T-cell (primary cell): Measurements from ENCODE around the gene UBE2Q1. TPM values are rescaled to one million over a fixed set of nuclear protein-coding genes. Genes with fewer than 3 reads are reported as not detected.

Experiments used
- ATAC-seq, 4 experiments: fragments of 200-7000 bp in 3 of 4; fragments of 150-1000 bp in 1 of 4; cut with Tn5 transposase; replicated peaks in 1 of 4; 1 replicate in 3 of 4; 2 replicates in 1 of 4; pipeline ENCODE4 v1.10.0; 2021; ENCODE audit warnings: moderate library complexity in 3 of 4, mild to moderate bottlenecking in 2 of 4, moderate number of reproducible peaks in 1 of 4
- CTCF ChIA-PET, 2 donors: fragments of 300-600 bp; sonication (Branson Sonifier 250); formaldehyde crosslinking; loops; one replicate each; lab custom pipeline; 2022; ENCODE audit warnings: antibody characterized with exemption in 2 of 2; lab: Charles Lee
- POLR2A ChIA-PET, 2 donors: fragments of 300-600 bp; sonication (Branson Sonifier 250); formaldehyde crosslinking; loops; one replicate each; lab custom pipeline; 2022; ENCODE audit warnings: antibody characterized with exemption in 2 of 2; lab: Charles Lee
- DNase-seq, 35 experiments: peaks; one replicate each; pipeline versions ENCODE4 v3.0.0 to v3.0.0-alpha.2; 2013 to 2023
- H3K27ac ChIP-seq: one replicate; pipeline ENCODE4 v1.5.1; 2013; ENCODE audit warnings: low read length
- H3K27me3 ChIP-seq, 2 experiments: replicated peaks in 1 of 2; 1 replicate in 1 of 2; 2 replicates in 1 of 2; pipeline versions ENCODE4 v1.6.1 to v1.7.0; 2013; ENCODE audit warnings: low read length in 1 of 2, mixed read lengths in 1 of 2; ENCODE audit not compliant: control insufficient read depth in 2 of 2, insufficient read depth in 2 of 2; ENCODE audit errors: extremely low read depth in 1 of 2
- H3K36me3 ChIP-seq, 2 donors: 1 replicate in 1 of 2; 2 replicates in 1 of 2; pipeline versions ENCODE4 v1.6.1 to v1.7.0; 2013; ENCODE audit warnings: low read length in 1 of 2; ENCODE audit not compliant: control insufficient read depth in 2 of 2, insufficient read depth in 1 of 2; ENCODE audit errors: extremely low read depth in 1 of 2
- H3K4me1 ChIP-seq, 2 experiments: 1 replicate in 1 of 2; 2 replicates in 1 of 2; pipeline versions ENCODE4 v1.6.1 to v1.7.0; 2013; ENCODE audit warnings: low read length in 2 of 2, mixed read lengths in 1 of 2; ENCODE audit not compliant: insufficient read depth in 2 of 2, control insufficient read depth in 1 of 2; ENCODE audit errors: extremely low read depth in 1 of 2
- H3K4me3 ChIP-seq, 2 donors: 1 replicate in 1 of 2; 2 replicates in 1 of 2; pipeline versions ENCODE4 v1.5.1 to v1.7.0; 2013; ENCODE audit warnings: mild to moderate bottlenecking in 2 of 2, low read length in 1 of 2, moderate library complexity in 1 of 2; ENCODE audit not compliant: control insufficient read depth in 1 of 2; ENCODE audit errors: extremely low read depth in 1 of 2
- H3K9me3 ChIP-seq: 2 replicates; pipeline ENCODE4 v1.7.0; 2013
- H3K27ac Mint-ChIP-seq, 2 donors: one replicate each; pipeline ENCODE4 v1.8.0; 2020 to 2021; ENCODE audit warnings: mild to moderate bottlenecking in 2 of 2, mixed read lengths in 2 of 2
- H3K27me3 Mint-ChIP-seq, 2 donors: one replicate each; pipeline ENCODE4 v1.8.0; 2021 to 2022; ENCODE audit warnings: mixed read lengths in 2 of 2
- H3K36me3 Mint-ChIP-seq: one replicate; pipeline ENCODE4 v1.8.0; 2021; ENCODE audit warnings: mixed read lengths
- H3K4me1 Mint-ChIP-seq, 3 donors: one replicate each; pipeline ENCODE4 v1.8.0; 2020 to 2022; ENCODE audit warnings: mixed read lengths in 3 of 3, mild to moderate bottlenecking in 1 of 3
- H3K4me3 Mint-ChIP-seq, 3 donors: one replicate each; pipeline ENCODE4 v1.8.0; 2020 to 2022; ENCODE audit warnings: mild to moderate bottlenecking in 3 of 3, mixed read lengths in 3 of 3, moderate library complexity in 3 of 3
- H3K9me3 Mint-ChIP-seq, 3 donors: one replicate each; pipeline ENCODE4 v1.8.0; 2020 to 2022; ENCODE audit warnings: mixed read lengths in 3 of 3
- WGBS: methylation state at CpG from one replicate; pipeline ENCODE4 v1.1.5; 2013; ENCODE audit warnings: missing lambda C conversion rate; ENCODE audit not compliant: insufficient coverage; 5-methylcytosine and 5-hydroxymethylcytosine counted together
- total RNA-seq, 35 experiments: library from RNA in 6 of 35; stranded (reverse) in 6 of 35; fragments of 120-200 nt in 1 of 35; gene quantifications; one replicate each; pipeline versions ENCODE4 v1.2.1 to v1.2.4 and lab custom pipeline; 2013 to 2026

The UBE2Q1 gene
- total RNA-seq, 5 donors from 2014 or later (not counting 1 experiment from before 2014, with no cell fraction given), result 64.0 to 111 (median 90.0) TPM

GRCh38 chr1:154512760-154513159 lies 45.7 kb downstream of the UBE2Q1 start:
- POLR2A ChIA-PET, result no interaction called here
- no peak overlapping the region for H3K27ac ChIP-seq
- Mint-ChIP-seq H3K4me3 (no peak overlapping the region), H3K27me3 (peaks cover 17 to 47% of the 10 kb centered on the region in 2 donors), H3K4me1 (no peaks in the 10 kb centered on the region), H3K36me3 (no peaks in the 10 kb centered on the region), H3K27ac (no peak overlapping the region), H3K9me3 (no peaks in the 10 kb centered on the region)
- ATAC-seq (no peak), DNase-seq (no peak)
- H3K4me3 ChIP-seq, result no peak overlapping the region
- WGBS, result no CpG with 5 or more reads among the region's 3 CpGs
- H3K4me1 ChIP-seq, result no peaks in the 10 kb centered on the region
- H3K9me3 ChIP-seq, result no peaks in the 10 kb centered on the region
- H3K36me3 ChIP-seq, result no peaks in the 10 kb centered on the region
- H3K27me3 ChIP-seq, result peaks cover 0 to 35% of the 10 kb centered on the region in 2 experiments
- CTCF ChIA-PET, result no interaction called here

- H3K4me3 Mint-ChIP-seq, result peak overlapping the region; percentile 10 to 52 (median 39)
- ChIA-PET POLR2A (no interaction called here), CTCF (interaction anchor here in 1 of 2 donors (0.6 kb wide), 1 partner anchor 659 kb away, joined by 4 read pairs; no protein-coding TSS in a partner anchor)
Measured at GRCh38 chr1:154503898-154504297, 54.6 kb downstream of the UBE2Q1 start.

GRCh38 chr1:154502744-154503115 lies 55.7 kb downstream of the UBE2Q1 start:
- DNase-seq, result peak in 1 of 35 experiments; percentile 8
- Mint-ChIP-seq H3K36me3 (no peaks in the 10 kb centered on the region), H3K4me3 (peak overlapping the region; percentile 39 to 52 (median 49)), H3K4me1 (peaks cover under 1 to 8% (median 2%) of the 10 kb centered on the region in 3 donors), H3K9me3 (no peaks in the 10 kb centered on the region), H3K27me3 (peaks cover 52 to 65% of the 10 kb centered on the region in 2 donors), H3K27ac (no peak overlapping the region)
- no peak overlapping the region for H3K4me3 ChIP-seq
- no peak overlapping the region for H3K27ac ChIP-seq
- peak in 1 of 4 experiments; percentile 13 for ATAC-seq
- POLR2A ChIA-PET, result no interaction called here
- no peaks in the 10 kb centered on the region for H3K9me3 ChIP-seq
- CTCF ChIA-PET, result no interaction called here
- peaks cover 0 to 17% of the 10 kb centered on the region in 2 experiments for H3K4me1 ChIP-seq
- no peaks in the 10 kb centered on the region for H3K36me3 ChIP-seq
- WGBS, result 29% methylated on average over 40 of the region's 43 CpGs
- peaks cover 16 to 51% of the 10 kb centered on the region in 2 experiments for H3K27me3 ChIP-seq

More at GRCh38 chr1:154503898-154504297, 54.6 kb downstream of the UBE2Q1 start:
- Mint-ChIP-seq H3K27ac (no peak overlapping the region), H3K9me3 (no peaks in the 10 kb centered on the region), H3K36me3 (no peaks in the 10 kb centered on the region), H3K4me1 (peaks cover 0 to 8% (median 2%) of the 10 kb centered on the region in 3 donors), H3K27me3 (peaks cover 62 to 75% of the 10 kb centered on the region in 2 donors)
- DNase-seq, result no peak
- no peak for ATAC-seq
- H3K4me3 ChIP-seq, result no peak overlapping the region
- peaks cover 0 to 17% of the 10 kb centered on the region in 2 experiments for H3K4me1 ChIP-seq
- no CpG with 5 or more reads among the region's 5 CpGs for WGBS
- H3K9me3 ChIP-seq, result no peaks in the 10 kb centered on the region
- peaks cover 16 to 53% of the 10 kb centered on the region in 2 experiments for H3K27me3 ChIP-seq
- no peaks in the 10 kb centered on the region for H3K36me3 ChIP-seq
- no peak overlapping the region for H3K27ac ChIP-seq

GRCh38 chr1:154502066-154502743 lies 56.3 kb downstream of the UBE2Q1 start, which contains the start of the genes SHE and TDRD10:
Gene SHE, minus strand, starts transcription at chr1:154502412. Its CDS starts 386 bp downstream, at chr1:154502026.
Gene TDRD10, plus strand, starts transcription at chr1:154502219. Its CDS starts 4,685 bp downstream, at chr1:154506904.
- Mint-ChIP-seq H3K4me1 (peaks cover 3 to 8% (median 6%) of the 10 kb centered on the region in 3 donors), H3K27ac (no peak within 1 kb of the TSS), H3K36me3 (no peaks in the 10 kb centered on the region), H3K4me3 (peak within 1 kb of the TSS; percentile 52 to 62 (median 55)), H3K9me3 (no peaks in the 10 kb centered on the region), H3K27me3 (peaks cover 47 to 60% of the 10 kb centered on the region in 2 donors)
- WGBS, result 5% methylated on average over 82 of the region's 90 CpGs
- peak in 8 of 35 experiments; percentile 2 to 22 (median 13) for DNase-seq
- ATAC-seq, result peak; percentile 54 to 71 (median 65)
- ChIA-PET POLR2A (interaction anchor here in 1 of 2 donors (0.5 kb wide), 1 partner anchor 15 kb away, joined by 10 read pairs; no protein-coding TSS in a partner anchor), CTCF (no interaction called here)
- Histone ChIP-seq H3K36me3 (no peaks in the 10 kb centered on the region), H3K9me3 (no peaks in the 10 kb centered on the region), H3K27ac (no peak within 1 kb of the TSS), H3K4me3 (peak within 1 kb of the TSS in 1 of 2 donors; percentile 38), H3K4me1 (peaks cover 2 to 17% of the 10 kb centered on the region in 2 experiments), H3K27me3 (peaks cover 16 to 46% of the 10 kb centered on the region in 2 experiments)

GRCh38 chr1:154501423-154502065 lies 56.9 kb downstream of the UBE2Q1 start:
- Mint-ChIP-seq H3K9me3 (no peaks in the 10 kb centered on the region), H3K4me3 (peak overlapping the region in 2 of 3 donors; percentile 55 to 62), H3K27me3 (peaks cover 43 to 54% of the 10 kb centered on the region in 2 donors), H3K27ac (no peak overlapping the region), H3K36me3 (no peaks in the 10 kb centered on the region), H3K4me1 (peaks cover 9 to 15% (median 12%) of the 10 kb centered on the region in 3 donors)
- H3K27ac ChIP-seq, result no peak overlapping the region
- peaks cover 16 to 40% of the 10 kb centered on the region in 2 experiments for H3K27me3 ChIP-seq
- 25% methylated on average over 53 of the region's 54 CpGs for WGBS
- ATAC-seq (peak in 3 of 4 experiments; percentile 28 to 32 (median 32)), DNase-seq (peak in 3 of 35 experiments; percentile 7 to 13 (median 11))
- no peaks in the 10 kb centered on the region for H3K36me3 ChIP-seq
- no peaks in the 10 kb centered on the region for H3K9me3 ChIP-seq
- ChIA-PET CTCF (no interaction called here), POLR2A (interaction anchor here in 1 of 2 donors (0.5 kb wide), 1 partner anchor 14 kb away, joined by 10 read pairs; no protein-coding TSS in a partner anchor)
- H3K4me3 ChIP-seq, result peak overlapping the region in 1 of 2 donors; percentile 38
- peaks cover 8 to 21% of the 10 kb centered on the region in 2 experiments for H3K4me1 ChIP-seq

GRCh38 chr1:154500533-154500932 lies 57.9 kb downstream of the UBE2Q1 start:
- Histone ChIP-seq H3K4me1 (peaks cover 15 to 22% of the 10 kb centered on the region in 2 experiments), H3K4me3 (no peak overlapping the region), H3K36me3 (no peaks in the 10 kb centered on the region), H3K27ac (no peak overlapping the region), H3K9me3 (no peaks in the 10 kb centered on the region), H3K27me3 (peaks cover 16 to 33% of the 10 kb centered on the region in 2 experiments)
- DNase-seq (no peak), ATAC-seq (no peak)
- ChIA-PET CTCF (no interaction called here), POLR2A (no interaction called here)
- Mint-ChIP-seq H3K4me1 (peaks cover 17 to 23% (median 17%) of the 10 kb centered on the region in 3 donors), H3K36me3 (no peaks in the 10 kb centered on the region), H3K27me3 (peaks cover 34 to 45% of the 10 kb centered on the region in 2 donors), H3K9me3 (no peaks in the 10 kb centered on the region), H3K4me3 (peak overlapping the region in 1 of 3 donors; percentile 55), H3K27ac (no peak overlapping the region)
- WGBS, result 85% methylated on average over 4 of the region's 8 CpGs
